ENCODE results near the gene LGALS1.

The LGALS1 gene

GRCh38 chr22:37674951-37675929 is at the start of gene LGALS1:
TSS of gene LGALS1 (plus strand) at chr22:37675636. CDS start at chr22:37675703, 67 bp downstream.
- DNase-seq (ENCODE audit: extremely low spot score, insufficient read length, low read depth) (peak; percentile 71), FAIRE-seq (peak; percentile 93)

GRCh38 chr22:37625737-37626136 is 49.7 kb upstream of the LGALS1 start:
- FAIRE-seq (no peak), DNase-seq (ENCODE audit: extremely low spot score, insufficient read length, low read depth) (no peak)

DNA sequence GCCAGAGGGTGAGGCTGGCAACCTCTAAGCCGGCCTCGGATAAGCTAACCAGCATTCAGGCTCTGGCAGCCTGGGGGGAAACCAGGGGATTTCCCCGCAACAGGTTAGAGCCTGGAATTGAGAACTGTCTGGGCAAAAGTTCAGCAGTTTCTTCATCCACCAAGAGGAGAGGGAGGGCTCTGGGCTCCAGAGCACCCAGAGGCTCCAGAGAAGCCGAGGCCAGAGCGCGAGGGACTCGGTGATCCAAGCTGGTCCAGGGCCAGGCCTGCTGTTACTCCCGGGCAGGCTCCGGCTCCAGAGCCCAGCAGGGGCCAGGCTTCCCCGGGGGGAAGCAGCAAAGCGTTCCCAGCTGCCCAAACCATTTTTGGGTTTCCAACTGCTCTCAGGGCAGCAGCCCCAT is 49.3 kb upstream of the LGALS1 start:
- no peak for DNase-seq (ENCODE audit: extremely low spot score, insufficient read length, low read depth)
- FAIRE-seq = no peak

GRCh38 chr22:37626556-37627075 is 48.8 kb upstream of the LGALS1 start:
- DNase-seq (ENCODE audit: extremely low spot score, insufficient read length, low read depth) (no peak), FAIRE-seq (no peak)

GRCh38 chr22:37627121-37627520 is 48.3 kb upstream of the LGALS1 start:
- FAIRE-seq (no peak), DNase-seq (ENCODE audit: extremely low spot score, insufficient read length, low read depth) (no peak)

- FAIRE-seq (no peak), DNase-seq (ENCODE audit: extremely low spot score, insufficient read length, low read depth) (no peak)
Observed at GRCh38 chr22:37627545-37627944, 47.9 kb upstream of the LGALS1 start.

DNA sequence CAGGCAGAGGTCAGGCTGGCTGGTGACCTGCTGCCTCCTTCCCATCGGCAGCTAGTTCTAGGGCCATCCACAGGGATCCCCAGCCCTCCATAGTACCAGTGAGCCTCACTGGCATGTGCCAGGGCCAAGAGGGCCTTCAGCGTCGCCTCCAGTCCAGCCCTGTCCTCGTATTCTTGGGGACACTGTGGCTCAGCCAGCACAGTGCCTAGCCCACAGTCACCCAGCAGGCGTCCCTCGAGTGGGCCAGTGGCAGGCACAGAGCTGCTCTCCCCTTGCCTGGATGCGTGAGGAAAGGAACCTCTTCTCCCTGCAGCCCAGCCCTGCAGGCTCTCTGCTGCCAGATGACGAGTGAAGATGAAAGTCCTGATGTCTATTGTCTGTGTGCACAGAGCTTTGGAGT is 46.6 kb upstream of the LGALS1 start:
- no peak for FAIRE-seq

DNA sequence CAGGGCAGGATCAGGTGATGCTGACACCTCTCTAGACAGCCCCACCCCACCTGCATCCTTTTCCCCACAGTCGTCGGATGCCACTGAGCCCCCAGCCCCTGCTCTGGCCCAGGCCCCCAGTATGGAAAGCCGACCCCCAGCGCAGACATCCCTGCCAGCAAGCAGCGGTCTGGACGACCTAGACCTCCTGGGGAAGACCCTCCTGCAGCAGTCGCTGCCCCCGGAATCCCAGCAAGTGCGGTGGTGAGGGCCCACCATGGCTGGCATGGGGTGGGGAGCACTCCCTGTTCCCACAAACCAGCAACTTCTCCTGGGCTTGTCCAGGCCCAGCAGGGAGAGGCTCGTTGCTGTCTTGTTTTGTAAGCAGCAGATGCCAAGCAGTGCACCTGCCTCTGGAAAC is 45.5 kb upstream of the LGALS1 start:
- FAIRE-seq = no peak

More for the DNA sequence above, 46.6 kb upstream of the LGALS1 start:
- DNase-seq (ENCODE audit: extremely low spot score, insufficient read length, low read depth) = no peak

GRCh38 chr22:37630839-37631435 is 44.5 kb upstream of the LGALS1 start:
- no peak for FAIRE-seq
- DNase-seq (ENCODE audit: extremely low spot score, insufficient read length, low read depth) = no peak

More for the DNA sequence above, 45.5 kb upstream of the LGALS1 start:
- DNase-seq (ENCODE audit: extremely low spot score, insufficient read length, low read depth) = no peak

GRCh38 chr22:37631448-37632173 is 43.8 kb upstream of the LGALS1 start:
- DNase-seq (ENCODE audit: extremely low spot score, insufficient read length, low read depth) (no peak), FAIRE-seq (no peak)

DNA sequence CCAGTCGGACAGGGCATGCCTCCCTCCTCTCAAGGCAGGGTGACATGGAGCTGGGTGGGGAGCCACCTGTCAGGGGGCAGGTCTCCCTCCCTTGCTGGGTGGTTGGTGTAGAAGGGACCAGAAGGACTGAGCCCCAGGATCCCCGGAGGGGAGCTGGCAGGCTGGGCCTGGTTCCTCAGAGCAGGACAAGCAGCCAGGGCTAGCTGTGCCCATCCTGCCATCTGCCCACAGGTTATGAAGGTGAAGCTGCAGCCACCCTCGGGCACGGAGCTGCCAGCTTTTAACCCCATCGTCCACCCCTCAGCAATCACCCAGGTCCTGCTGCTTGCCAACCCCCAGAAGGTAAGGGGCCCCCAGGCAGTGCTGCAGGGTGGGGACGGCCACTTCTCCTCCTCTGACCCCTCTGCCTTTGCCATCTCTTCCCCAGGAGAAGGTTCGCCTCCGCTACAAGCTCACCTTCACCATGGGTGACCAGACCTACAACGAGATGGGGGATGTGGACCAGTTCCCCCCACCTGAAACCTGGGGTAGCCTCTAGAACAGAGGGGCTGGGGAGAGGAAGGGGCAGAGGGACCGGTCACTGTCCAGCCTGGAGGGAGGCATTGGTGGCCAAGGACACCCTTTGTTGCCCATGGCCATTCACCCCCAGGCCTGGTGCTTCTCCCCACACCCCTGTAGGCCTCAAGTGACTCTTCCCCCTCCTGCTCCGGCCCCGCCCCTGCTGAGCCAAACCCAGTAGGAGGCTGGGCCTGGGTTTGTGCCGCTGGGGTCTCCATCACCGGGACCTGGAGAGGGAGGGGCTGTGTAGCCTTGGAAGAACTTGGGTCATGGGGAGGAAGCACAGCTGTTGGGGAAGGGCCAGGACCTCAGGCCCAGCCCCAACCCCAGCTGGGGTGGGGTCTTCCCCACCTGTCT is 43.0 kb upstream of the LGALS1 start:
- peak; percentile 42 for FAIRE-seq
- no peak for DNase-seq (ENCODE audit: extremely low spot score, insufficient read length, low read depth)

DNA sequence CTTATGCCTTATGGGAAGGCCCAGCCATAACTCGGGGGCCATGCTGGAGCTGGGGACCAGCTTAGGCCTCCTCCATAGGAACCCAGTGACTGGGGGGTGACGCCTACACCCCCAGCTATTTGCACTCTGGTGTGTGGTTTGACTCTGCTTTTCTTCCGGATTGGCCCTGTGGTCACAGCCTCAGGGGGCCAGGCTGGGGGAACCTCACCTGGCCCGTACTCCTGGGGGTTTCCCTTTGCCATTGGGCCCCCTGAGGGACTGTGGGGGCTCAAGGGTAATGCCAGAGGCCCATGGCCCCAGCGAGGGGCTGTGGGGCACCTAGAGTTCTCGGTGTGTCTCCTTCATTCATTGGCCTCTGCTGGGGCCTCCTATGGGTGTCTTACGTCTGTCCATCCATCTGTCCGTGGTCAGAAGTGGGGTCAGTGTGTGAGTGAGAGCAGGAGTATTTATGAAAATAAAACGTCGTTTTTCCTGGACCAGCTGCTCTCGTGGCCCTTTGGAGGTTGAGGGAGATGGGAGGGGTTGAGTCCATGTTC is 42.3 kb upstream of the LGALS1 start:
- peak; percentile 97 for FAIRE-seq
- peak; percentile 81 for DNase-seq (ENCODE audit: extremely low spot score, insufficient read length, low read depth)

DNA sequence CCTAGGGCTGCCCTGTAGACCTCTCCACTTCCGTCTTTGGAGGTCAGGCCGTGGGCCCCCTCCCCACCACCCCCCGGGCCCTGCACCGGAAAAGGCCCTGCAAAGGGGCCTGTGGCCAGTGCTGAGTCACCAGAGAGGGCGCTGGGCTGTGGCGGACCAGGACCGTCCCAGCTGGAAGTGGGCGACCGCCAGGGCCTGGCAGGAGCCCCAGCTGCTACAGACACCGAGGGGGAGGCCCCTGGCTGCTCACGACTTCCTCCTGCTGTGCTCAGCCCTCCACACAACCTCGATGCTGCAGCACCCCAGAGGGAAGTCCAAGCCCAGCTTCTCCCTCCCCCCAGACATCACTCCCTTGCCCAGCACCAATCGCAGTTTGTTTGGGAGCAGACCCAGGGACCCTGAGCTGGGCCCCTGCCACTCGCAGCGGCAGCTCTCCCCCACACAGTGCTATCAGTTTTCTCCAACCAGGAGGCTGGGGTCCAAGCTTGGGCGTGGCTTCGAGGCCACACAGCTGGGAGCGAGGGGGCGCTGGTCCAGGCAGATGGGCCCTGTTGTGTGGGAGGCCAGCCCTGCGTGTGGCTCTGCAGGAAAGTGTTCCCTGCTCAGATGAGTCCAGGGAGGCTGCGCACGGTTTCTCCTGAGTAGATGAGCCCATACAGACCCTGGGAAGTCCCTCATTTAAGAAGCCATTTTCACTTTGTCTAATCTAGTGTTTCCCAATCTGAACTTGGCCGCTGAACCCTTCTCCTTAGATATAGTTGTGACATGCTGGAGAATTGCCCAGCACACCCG is 41.6 kb upstream of the LGALS1 start:
- FAIRE-seq = no peak
- DNase-seq (ENCODE audit: extremely low spot score, insufficient read length, low read depth) = peak; percentile 72

DNA sequence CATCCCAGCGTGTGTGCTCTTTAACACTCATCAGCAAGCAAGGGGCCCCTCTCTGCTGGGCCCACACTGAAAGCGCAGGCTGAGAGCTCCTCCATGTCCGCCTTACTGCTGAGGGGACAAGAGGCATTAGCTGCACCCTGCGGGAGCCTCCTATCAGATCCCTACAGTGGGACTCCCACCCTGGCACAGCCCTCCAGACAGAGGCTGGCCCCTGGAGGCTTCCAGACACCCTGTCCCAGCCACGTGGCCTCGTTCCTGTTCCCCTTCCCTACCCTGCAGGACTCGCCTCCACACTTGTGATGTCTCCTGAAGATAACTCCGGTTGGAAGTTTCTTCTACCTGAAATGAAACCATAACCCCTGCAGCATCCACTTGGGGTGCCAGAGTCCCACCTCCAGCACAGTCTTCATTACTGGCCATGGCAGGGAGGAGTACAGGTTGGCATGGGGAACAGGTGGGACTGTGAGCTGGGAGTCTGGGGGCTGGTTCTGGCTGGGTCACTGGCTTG is 41.0 kb upstream of the LGALS1 start:
- FAIRE-seq (no peak), DNase-seq (ENCODE audit: extremely low spot score, insufficient read length, low read depth) (no peak)

GRCh38 chr22:37635157-37635556 is 40.3 kb upstream of the LGALS1 start:
- DNase-seq (ENCODE audit: extremely low spot score, insufficient read length, low read depth) = no peak
- FAIRE-seq = no peak

GRCh38 chr22:37636186-37636948 is 39.1 kb upstream of the LGALS1 start:
- DNase-seq (ENCODE audit: extremely low spot score, insufficient read length, low read depth) = no peak
- peak; percentile 91 for FAIRE-seq

DNA sequence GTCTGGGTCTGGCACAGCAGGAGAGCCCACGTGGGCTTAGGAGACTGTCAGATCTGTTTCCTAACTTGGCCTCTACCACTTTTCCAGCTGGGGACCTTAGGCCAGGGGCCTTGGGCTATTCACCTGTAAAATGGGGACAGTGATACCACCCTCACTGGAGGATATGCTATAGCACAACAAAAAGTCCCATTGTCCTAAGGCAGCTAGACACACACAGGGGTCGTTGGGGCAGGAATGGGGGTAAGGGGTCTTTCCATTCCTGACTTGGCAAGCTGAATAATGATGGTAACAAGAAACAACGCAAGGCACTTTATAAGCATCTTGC is 38.5 kb upstream of the LGALS1 start:
- FAIRE-seq (no peak), DNase-seq (ENCODE audit: extremely low spot score, insufficient read length, low read depth) (no peak)
